OCI-LY7 (cell line): ENCODE measurements around the gene NKX1-1. TPM values are rescaled to one million over a fixed set of nuclear protein-coding genes. Genes with fewer than 3 reads are reported as not detected.
A peak's percentile ranks its signal among the peaks of the same experiment; 100 is the strongest.

Source experiments
- BruUV-seq: library from RNA; stranded (reverse); fragments of 400-500 nt; replicated peaks from 2 replicates; lab custom pipeline; 2021; lab: Mats Ljungman, UMichigan
- CTCF ChIA-PET: fragments of 300-600 bp; sonication (Branson Sonifier 250); formaldehyde crosslinking; loops from one replicate; lab custom pipeline; 2022; ENCODE audit warnings: antibody characterized with exemption; ENCODE audit not compliant: unreplicated experiment; lab: Charles Lee
- POLR2A ChIA-PET: fragments of 300-600 bp; sonication (Branson Sonifier 250); formaldehyde crosslinking; loops from one replicate; lab custom pipeline; 2022; ENCODE audit warnings: antibody characterized with exemption; lab: Charles Lee
- DNase-seq: peaks from one replicate; pipeline ENCODE4 v3.0.0-alpha.2; 2015; ENCODE audit warnings: low spot score
- H2AFZ ChIP-seq: fragments of 200-600 bp; sonication (generic), shearing (Covaris generic); 2 replicates; pipeline ENCODE4 v1.6.1; 2014; ENCODE audit warnings: mild to moderate bottlenecking, antibody characterized with exemption, low read length, moderate library complexity
- H3K27ac ChIP-seq: fragments of 200-600 bp; sonication (generic); 2 replicates; pipeline ENCODE4 v1.5.1; 2014; ENCODE audit warnings: mixed run types, low read depth, mild to moderate bottlenecking, moderate library complexity, low read length, inconsistent platforms; ENCODE audit not compliant: poor library complexity, severe bottlenecking
- H3K36me3 ChIP-seq: fragments of 200-600 bp; sonication (generic); 2 replicates; pipeline ENCODE4 v1.6.1; 2014; ENCODE audit warnings: mild to moderate bottlenecking, antibody characterized with exemption, low read length, moderate library complexity, mixed read lengths; ENCODE audit not compliant: insufficient read depth
- H3K4me1 ChIP-seq: fragments of 200-600 bp; sonication (generic); 2 replicates; pipeline ENCODE4 v1.5.1; 2014; ENCODE audit warnings: mild to moderate bottlenecking, low read length; ENCODE audit not compliant: insufficient read depth, poor library complexity, severe bottlenecking
- H3K4me2 ChIP-seq: fragments of 200-600 bp; sonication (generic); 2 replicates; pipeline ENCODE4 v1.6.1; 2014; ENCODE audit warnings: mild to moderate bottlenecking, low read length
- H3K4me3 ChIP-seq: fragments of 200-600 bp; sonication (generic); 2 replicates; pipeline ENCODE4 v1.5.1; 2014; ENCODE audit warnings: mild to moderate bottlenecking, low read depth, low read length; ENCODE audit not compliant: poor library complexity, severe bottlenecking
- H3K79me2 ChIP-seq: fragments of 200-600 bp; sonication (generic); 2 replicates; pipeline ENCODE4 v1.6.1; 2016; ENCODE audit warnings: low read depth, mild to moderate bottlenecking, low read length, moderate library complexity, mixed read lengths; ENCODE audit not compliant: insufficient read depth
- H3K9me2 ChIP-seq: fragments of 200-600 bp; sonication (generic); 2 replicates; pipeline ENCODE4 v1.6.1; 2016; ENCODE audit warnings: mild to moderate bottlenecking, low read length, mixed read lengths; ENCODE audit not compliant: insufficient read depth
- H3K9me3 ChIP-seq: fragments of 200-600 bp; sonication (generic); 2 replicates; pipeline ENCODE4 v1.6.1; 2014; ENCODE audit warnings: mild to moderate bottlenecking, mixed run types, low read length, mixed read lengths
- H4K20me1 ChIP-seq: fragments of 200-600 bp; sonication (generic); 2 replicates; pipeline ENCODE4 v1.6.1; 2014; ENCODE audit warnings: mild to moderate bottlenecking, antibody characterized with exemption, low read length, moderate library complexity, mixed read lengths; ENCODE audit not compliant: insufficient read depth
- EZH2phosphoT487 ChIP-seq: fragments of 200-600 bp; sonication (generic); IDR thresholded peaks from 2 replicates; pipeline ENCODE4 v1.6.1; 2018; ENCODE audit warnings: low read depth, borderline replicate concordance, mild to moderate bottlenecking, mixed run types, antibody characterized with exemption, low read length, moderate library complexity, mixed read lengths
- intact Hi-C: fragments of 100-400 bp; cut with micrococcal nuclease; formaldehyde crosslinking; loops from one replicate; pipeline ENCODE4 v1.10.0; 2022; ENCODE audit not compliant: unreplicated experiment
- total RNA-seq, 2 experiments: library from RNA; depleted of rRNA in 1 of 2; stranded (reverse); fragments of >200 nt in 1 of 2; shearing (Covaris generic) in 1 of 2; gene quantifications; 2 replicates each; pipeline ENCODE4 v1.2.3, GENCODE V29; 2014 to 2022
- TF ChIP-seq, protein P1 (sequence below): fragments of 200-600 bp; sonication (generic); conservative IDR thresholded peaks from 2 replicates; pipeline ENCODE4 v1.5.1; 2014; ENCODE audit warnings: mild to moderate bottlenecking, antibody characterized with exemption, low read length, moderate library complexity, mixed read lengths

Gene NKX1-1
- total RNA-seq, 2 experiments from 2014 or later, result not detected

GRCh38 chr4:1400831-1401408 is 5.3 kb downstream of the NKX1-1 start:
- ChIA-PET POLR2A (no interaction called here), CTCF (no interaction called here)
- Histone ChIP-seq H3K27ac (no peak overlapping the region), H3K79me2 (no peaks in the 10 kb centered on the region), H3K9me2 (no peaks in the 10 kb centered on the region), H3K4me2 (no peak overlapping the region), H3K4me1 (no peaks in the 10 kb centered on the region), H3K36me3 (peaks cover under 1% of the 10 kb centered on the region), H2AFZ (no peak overlapping the region), H3K9me3 (no peaks in the 10 kb centered on the region), H4K20me1 (no peaks in the 10 kb centered on the region), H3K4me3 (no peak overlapping the region)
- DNase-seq, result no peak
- TF ChIP-seq EZH2phosphoT487, result no peak
- TF ChIP-seq, protein P1, sequence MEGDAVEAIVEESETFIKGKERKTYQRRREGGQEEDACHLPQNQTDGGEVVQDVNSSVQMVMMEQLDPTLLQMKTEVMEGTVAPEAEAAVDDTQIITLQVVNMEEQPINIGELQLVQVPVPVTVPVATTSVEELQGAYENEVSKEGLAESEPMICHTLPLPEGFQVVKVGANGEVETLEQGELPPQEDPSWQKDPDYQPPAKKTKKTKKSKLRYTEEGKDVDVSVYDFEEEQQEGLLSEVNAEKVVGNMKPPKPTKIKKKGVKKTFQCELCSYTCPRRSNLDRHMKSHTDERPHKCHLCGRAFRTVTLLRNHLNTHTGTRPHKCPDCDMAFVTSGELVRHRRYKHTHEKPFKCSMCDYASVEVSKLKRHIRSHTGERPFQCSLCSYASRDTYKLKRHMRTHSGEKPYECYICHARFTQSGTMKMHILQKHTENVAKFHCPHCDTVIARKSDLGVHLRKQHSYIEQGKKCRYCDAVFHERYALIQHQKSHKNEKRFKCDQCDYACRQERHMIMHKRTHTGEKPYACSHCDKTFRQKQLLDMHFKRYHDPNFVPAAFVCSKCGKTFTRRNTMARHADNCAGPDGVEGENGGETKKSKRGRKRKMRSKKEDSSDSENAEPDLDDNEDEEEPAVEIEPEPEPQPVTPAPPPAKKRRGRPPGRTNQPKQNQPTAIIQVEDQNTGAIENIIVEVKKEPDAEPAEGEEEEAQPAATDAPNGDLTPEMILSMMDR, result no peak
- BruUV-seq, result no TSS peak
- intact Hi-C loops, result no loop called here

- no peaks in the 10 kb centered on the region for H3K79me2 ChIP-seq
- no peak for TF ChIP-seq EZH2phosphoT487
- TF ChIP-seq, protein P1, result no peak
- no peak overlapping the region for H3K27ac ChIP-seq
- no peak overlapping the region for H3K4me3 ChIP-seq
- H4K20me1 ChIP-seq, result no peaks in the 10 kb centered on the region
- no TSS peak for BruUV-seq
- H3K9me2 ChIP-seq, result no peaks in the 10 kb centered on the region
- POLR2A ChIA-PET, result no interaction called here
- peaks cover 7% of the 10 kb centered on the region for H3K36me3 ChIP-seq
- intact Hi-C loops, result no loop called here
- DNase-seq, result no peak
- no peak overlapping the region for H3K4me2 ChIP-seq
- no peak overlapping the region for H2AFZ ChIP-seq
- no peaks in the 10 kb centered on the region for H3K9me3 ChIP-seq
- no peaks in the 10 kb centered on the region for H3K4me1 ChIP-seq
- CTCF ChIA-PET, result no interaction called here
These were observed 5.9 kb downstream of the NKX1-1 start for GRCh38 chr4:1400191-1400805.

DNA sequence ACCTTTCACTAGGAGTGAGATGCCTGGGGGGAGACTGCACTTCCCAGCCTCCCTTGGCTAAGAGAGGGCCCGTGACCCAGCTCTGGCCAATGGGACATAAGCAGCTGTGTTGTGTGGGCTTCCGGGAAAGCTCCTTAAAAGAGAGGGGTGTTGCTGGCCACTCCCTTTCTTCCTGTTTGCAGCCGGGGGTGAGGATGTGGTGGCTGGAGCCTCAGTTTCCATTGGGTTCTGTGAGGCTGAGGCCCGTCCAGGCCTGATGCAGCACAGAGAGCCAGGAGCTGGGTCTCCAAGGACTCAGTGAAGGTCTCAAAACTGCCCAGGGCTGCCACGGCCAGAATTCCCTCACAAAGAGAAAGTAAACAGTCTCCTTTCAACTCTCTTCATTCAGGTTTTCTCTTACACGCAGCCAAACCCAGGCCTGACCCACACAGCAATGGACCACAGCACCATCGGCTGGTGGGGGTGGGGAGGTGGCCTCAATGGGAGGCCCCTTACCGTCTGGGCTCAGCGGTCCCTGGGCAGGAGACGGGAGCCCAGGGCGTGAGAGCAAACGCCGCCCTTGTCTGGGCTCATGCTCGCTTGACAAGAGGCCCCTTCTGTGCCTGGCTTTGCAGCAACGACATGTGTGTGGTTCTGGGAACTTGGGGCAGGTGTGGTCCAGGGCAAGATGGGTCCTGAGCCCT is 6.6 kb downstream of the NKX1-1 start:
- ChIA-PET POLR2A (no interaction called here), CTCF (no interaction called here)
- no peak overlapping the region for H3K4me2 ChIP-seq
- TF ChIP-seq, protein P1, result no peak
- no peak for TF ChIP-seq EZH2phosphoT487
- no TSS peak for BruUV-seq
- H3K36me3 ChIP-seq, result peaks cover 13% of the 10 kb centered on the region
- intact Hi-C loops, result no loop called here
- peak; percentile 27 for DNase-seq
- H4K20me1 ChIP-seq, result no peaks in the 10 kb centered on the region
- H3K4me1 ChIP-seq, result no peaks in the 10 kb centered on the region
- H3K9me3 ChIP-seq, result no peaks in the 10 kb centered on the region
- H2AFZ ChIP-seq, result no peak overlapping the region
- no peaks in the 10 kb centered on the region for H3K79me2 ChIP-seq
- H3K9me2 ChIP-seq, result no peaks in the 10 kb centered on the region
- H3K27ac ChIP-seq, result no peak overlapping the region
- H3K4me3 ChIP-seq, result no peak overlapping the region
